ENCODE measurements around the gene SPATA13. TPM values are rescaled to one million over a fixed set of nuclear protein-coding genes. Genes with fewer than 3 reads are reported as not detected.

Gene SPATA13
- total RNA-seq, 1 experiment from 2014 or later, result 14.1 TPM

GRCh38 chr13:24146961-24147569, 13.5 kb upstream of the SPATA13 start:
- no peak overlapping the region for H3K56ac ChIP-seq (ENCODE audit: insufficient read length, low read depth, low read length)
- Mint-ChIP-seq H3K27me3 (ENCODE audit: low read depth) (peaks cover 30% of the 10 kb centered on the region), H3K36me3 (ENCODE audit: insufficient read depth in 1 of 3, low read depth in 3 of 3) (no peaks in the 10 kb centered on the region), H3K27ac (no peak overlapping the region), H3K4me3 (no peak overlapping the region), H3K9me3 (no peaks in the 10 kb centered on the region), H3K4me1 (peaks cover 33 to 45% of the 10 kb centered on the region in 2 experiments)
- H3K4me2 ChIP-seq (ENCODE audit: insufficient read depth, insufficient read length, low read length), result no peak overlapping the region
- H2BK15ac ChIP-seq (ENCODE audit: low read depth, low read length), result no peak overlapping the region
- H3K9me3 ChIP-seq (ENCODE audit: control insufficient read depth, low read depth, low read length), result no peaks in the 10 kb centered on the region
- no peak overlapping the region for H4K8ac ChIP-seq (replicated peaks; ENCODE audit: insufficient read length, low read depth, low read length)
- H4K91ac ChIP-seq (ENCODE audit: insufficient read length, low read depth, low read length), result no peak overlapping the region
- H3K79me2 ChIP-seq (ENCODE audit: insufficient read depth, low read length), result no peaks in the 10 kb centered on the region
- no peak overlapping the region for H3K18ac ChIP-seq (ENCODE audit: insufficient read length, low read depth, low read length)
- no peaks in the 10 kb centered on the region; the same call in 1 of the 2 replicates for H3K27me3 ChIP-seq (ENCODE audit: insufficient read depth, low read length)
- no CpG with 5 or more reads among the region's 7 CpGs for WGBS (ENCODE audit: extremely low coverage, insufficient read length, low lambda C conversion rate)
- no peak for DNase-seq
- no peak overlapping the region for H2BK5ac ChIP-seq (ENCODE audit: insufficient read length, low read length)
- H3T11ph ChIP-seq (ENCODE audit: low read length), result no peak overlapping the region
- no peak overlapping the region for H2BK20ac ChIP-seq (ENCODE audit: low read depth, low read length, poor library complexity, severe bottlenecking)
- H2BK12ac ChIP-seq (ENCODE audit: insufficient read length, low read depth, low read length), result no peak overlapping the region
- H3K4me1 ChIP-seq (ENCODE audit: insufficient read depth, low read length), result peaks cover 10% of the 10 kb centered on the region; the same call in 1 of the 2 replicates
- no peaks in the 10 kb centered on the region for H4K20me1 ChIP-seq (ENCODE audit: control insufficient read depth, insufficient read depth, insufficient read length)
- no peak overlapping the region for H3K27ac ChIP-seq (ENCODE audit: insufficient read length, low read depth, low read length)
- no peak overlapping the region for H3K23ac ChIP-seq (ENCODE audit: insufficient read length, low read depth, low read length)
- H3K9ac ChIP-seq (ENCODE audit: extremely low read depth, insufficient read length, low read length), result no peak overlapping the region
- no peak overlapping the region for H3K14ac ChIP-seq (ENCODE audit: insufficient read depth, low read length)
- no peaks in the 10 kb centered on the region for H3K23me2 ChIP-seq (ENCODE audit: insufficient read length, low read depth, low read length, poor library complexity, severe bottlenecking)
- H3K4ac ChIP-seq (ENCODE audit: low read depth, low read length), result no peak overlapping the region
- no peak overlapping the region for H4K5ac ChIP-seq (ENCODE audit: insufficient read length, low read depth, low read length)
- H3K79me1 ChIP-seq (ENCODE audit: insufficient read depth, low read depth, low read length, poor library complexity, severe bottlenecking), result no peaks in the 10 kb centered on the region
- H2AK5ac ChIP-seq (ENCODE audit: insufficient read length, low read length), result no peak overlapping the region
- no peak overlapping the region for H2AFZ ChIP-seq (ENCODE audit: low read length)
- no peak overlapping the region for H2BK120ac ChIP-seq (ENCODE audit: low read depth, low read length, poor library complexity, severe bottlenecking)
- TF ChIP-seq CTCF (conservative IDR thresholded peaks at IDR 0.05), result no peak

Data from H9 (cell line).